ENCODE results near the gene RCOR2.
"Not testable (repeated sequence)": the region's sequence is repeated elsewhere in the genome, so short reads cannot be mapped to it uniquely, and the experiment has no call there.

Gene RCOR2

DNA sequence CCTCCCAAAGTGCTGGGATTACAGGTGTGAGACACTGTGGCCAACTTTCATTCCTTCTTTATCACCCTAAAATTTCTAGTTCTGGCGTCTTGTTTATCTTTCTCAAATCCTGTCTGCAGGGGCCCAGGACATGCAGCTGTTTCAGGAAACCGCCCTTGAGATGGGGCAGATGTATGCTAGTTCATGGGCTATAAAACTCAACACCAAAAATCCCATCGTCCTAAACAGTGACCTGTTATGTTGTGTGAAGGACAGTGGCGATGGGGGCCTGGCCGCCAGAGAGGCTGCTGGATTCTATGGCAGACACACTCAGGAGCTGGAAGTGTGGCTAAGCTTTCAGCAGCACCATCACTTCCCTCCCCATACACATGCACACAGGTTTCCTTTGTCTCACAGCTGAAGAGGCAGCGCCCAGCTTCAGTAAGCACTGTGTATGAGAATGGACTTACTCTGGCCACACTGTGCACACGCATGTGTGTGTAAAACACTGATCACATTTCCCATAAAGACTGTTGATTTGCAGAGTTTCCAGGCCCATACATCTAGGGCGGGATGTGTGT is 41.4 kb downstream of the RCOR2 start:
- DNase-seq, result no peak

GRCh38 chr11:63874511-63874910 is 42.5 kb downstream of the RCOR2 start:
- no peak for DNase-seq

- no peak for DNase-seq
These were observed 43.7 kb downstream of the RCOR2 start for GRCh38 chr11:63873311-63873710.

GRCh38 chr11:63872800-63873197 is 44.2 kb downstream of the RCOR2 start:
- no peak for DNase-seq

- DNase-seq, result no peak
These were observed 44.8 kb downstream of the RCOR2 start for GRCh38 chr11:63871962-63872799.

GRCh38 chr11:63870351-63871140 is 46.4 kb downstream of the RCOR2 start:
- no peak for DNase-seq

GRCh38 chr11:63869683-63870082 is 47.3 kb downstream of the RCOR2 start:
- no peak for DNase-seq

DNA sequence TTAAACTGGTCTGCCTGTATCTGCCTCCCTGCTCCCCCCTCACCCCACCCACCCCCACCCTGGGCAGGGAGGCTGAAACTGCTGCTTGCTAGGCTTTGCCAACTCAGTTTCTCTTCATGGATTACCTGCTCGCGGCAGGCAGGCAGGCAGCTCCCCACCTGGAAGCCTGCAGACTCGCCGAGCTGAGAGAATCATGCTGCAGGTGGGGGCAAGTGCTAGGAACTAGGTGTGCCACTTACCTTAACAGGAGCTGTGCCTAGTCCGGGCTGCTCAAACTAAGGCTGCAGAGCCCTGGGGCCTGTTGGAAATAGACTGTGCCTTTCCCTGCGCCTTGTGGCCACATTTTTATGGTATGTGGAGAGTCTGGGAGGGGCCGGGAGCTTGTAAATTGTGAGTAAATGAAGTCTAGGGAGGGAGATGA is 47.8 kb downstream of the RCOR2 start:
- no peak for DNase-seq

DNA sequence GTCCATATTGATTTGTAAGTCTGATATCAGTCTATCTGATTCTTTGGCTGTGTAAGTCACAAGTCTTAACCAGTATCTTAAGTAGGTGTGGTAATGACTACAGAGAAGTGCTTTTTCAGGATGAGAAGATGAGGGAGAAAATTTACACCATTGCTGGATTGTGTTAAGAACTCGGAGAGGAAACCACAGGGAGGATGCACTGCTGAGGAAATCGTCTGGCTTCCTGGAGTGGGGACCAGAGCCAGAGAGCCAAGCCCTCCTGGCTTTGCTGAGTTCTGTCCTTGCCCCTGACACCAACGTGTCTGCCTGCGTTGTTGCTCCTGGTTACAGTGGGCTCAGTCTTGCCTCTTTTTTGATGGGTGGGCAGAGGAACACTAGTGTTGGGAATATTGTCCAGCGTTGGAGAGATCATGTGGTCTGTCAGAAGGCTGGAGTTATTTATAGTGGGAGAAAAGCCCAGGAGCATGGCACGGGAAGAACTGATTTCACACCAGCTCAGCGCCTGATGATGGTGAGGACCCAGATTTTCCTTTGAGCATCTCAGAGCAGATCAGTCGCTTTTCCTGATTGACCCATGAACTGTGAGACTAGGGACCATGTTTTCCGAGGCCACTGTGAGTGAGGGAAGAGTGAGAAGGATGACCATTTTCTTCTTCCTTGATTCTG is 48.4 kb downstream of the RCOR2 start:
- no peak for DNase-seq

DNA sequence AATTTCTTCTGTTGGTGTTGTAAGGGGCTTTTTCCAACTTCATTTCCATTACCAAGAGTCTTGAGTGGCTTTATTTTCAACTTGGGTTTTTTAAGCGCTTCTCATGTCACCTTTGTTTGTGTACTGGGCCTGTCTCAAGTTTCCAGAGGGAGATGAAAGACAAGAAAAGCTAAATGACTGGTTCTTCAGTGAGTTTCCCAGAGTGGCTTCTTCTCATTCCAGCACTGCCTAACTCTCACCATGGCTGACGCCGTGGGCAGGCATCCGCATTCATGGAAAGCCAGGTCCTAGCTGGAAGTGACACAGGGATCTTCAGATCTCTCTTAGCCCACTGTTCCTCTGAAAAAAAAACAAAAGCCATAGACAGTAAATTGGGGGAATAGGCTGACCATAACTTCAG is 49.5 kb downstream of the RCOR2 start:
- no peak for DNase-seq

- peak; percentile 6 for DNase-seq
These were observed 50.8 kb downstream of the RCOR2 start for GRCh38 chr11:63866211-63866610.

- not testable (repeated sequence) for DNase-seq
These were observed 53.3 kb downstream of the RCOR2 start for GRCh38 chr11:63863620-63864019.

GRCh38 chr11:63862923-63863322 is 54.0 kb downstream of the RCOR2 start:
- DNase-seq, result no peak
